Keratinocyte (primary cell): Measurements from ENCODE around the gene CXCR6. TPM values are rescaled to one million over a fixed set of nuclear protein-coding genes. Genes with fewer than 3 reads are reported as not detected.

Experiments
- DNase-seq: peaks from one replicate; pipeline ENCODE4 v3.0.0-alpha.2; 2011; ENCODE audit warnings: low read depth, missing footprints, low spot score
- FAIRE-seq: peaks from 2 replicates; lab custom pipeline; 2011; peaks lifted over from hg19 to GRCh38; lab: Jason Lieb, UNC
- H2AFZ ChIP-seq: 2 replicates; pipeline ENCODE4 v1.6.0; 2012; ENCODE audit warnings: low read length, control low read depth, inconsistent platforms; ENCODE audit not compliant: control insufficient read depth
- H3K27ac ChIP-seq: 2 replicates; pipeline ENCODE4 v1.5.1; 2011; ENCODE audit warnings: low read length; ENCODE audit not compliant: control insufficient read depth, insufficient read depth
- H3K27me3 ChIP-seq: 3 replicates; pipeline ENCODE4 v1.6.0; 2011; ENCODE audit warnings: low read length; ENCODE audit not compliant: control insufficient read depth, insufficient read depth; ENCODE audit errors: extremely low read depth
- H3K36me3 ChIP-seq, 2 experiments: 2 replicates in 1 of 2; 3 replicates in 1 of 2; pipeline ENCODE4 v1.5.1; 2011; ENCODE audit warnings: low read length in 2 of 2, mild to moderate bottlenecking in 1 of 2; ENCODE audit not compliant: control insufficient read depth in 2 of 2, insufficient read depth in 2 of 2; ENCODE audit errors: extremely low read depth in 1 of 2
- H3K4me1 ChIP-seq: 3 replicates; pipeline ENCODE4 v1.5.1; 2011; ENCODE audit warnings: low read length; ENCODE audit not compliant: control insufficient read depth, insufficient read depth; ENCODE audit errors: extremely low read depth
- H3K4me2 ChIP-seq: 3 replicates; pipeline ENCODE4 v1.6.0; 2011; ENCODE audit warnings: low read depth, low read length; ENCODE audit not compliant: control insufficient read depth, insufficient read depth; ENCODE audit errors: extremely low read depth
- H3K4me3 ChIP-seq, 3 experiments: fragments of 200-600 bp in 1 of 3; sonication (generic) in 1 of 3; 2 replicates in 2 of 3; 3 replicates in 1 of 3; pipeline ENCODE4 v1.5.1; 2011 to 2016; ENCODE audit warnings: low read length in 3 of 3, mild to moderate bottlenecking in 3 of 3, control low read depth in 2 of 3, inconsistent platforms in 1 of 3, low read depth in 1 of 3, mixed read lengths in 1 of 3, mixed run types in 1 of 3, moderate library complexity in 1 of 3; ENCODE audit not compliant: control insufficient read depth in 2 of 3, insufficient read depth in 2 of 3; ENCODE audit errors: extremely low read depth in 1 of 3
- H3K79me2 ChIP-seq: 2 replicates; pipeline ENCODE4 v1.6.0; 2012; ENCODE audit warnings: low read length; ENCODE audit not compliant: control insufficient read depth, insufficient read depth
- H3K9ac ChIP-seq: 3 replicates; pipeline ENCODE4 v1.6.0; 2011; ENCODE audit warnings: low read length; ENCODE audit not compliant: control insufficient read depth, insufficient read depth; ENCODE audit errors: extremely low read depth
- H3K9me1 ChIP-seq: 3 replicates; pipeline ENCODE4 v1.6.0; 2011; ENCODE audit warnings: low read length; ENCODE audit not compliant: control insufficient read depth, insufficient read depth; ENCODE audit errors: extremely low read depth
- H3K9me3 ChIP-seq: 2 replicates; pipeline ENCODE4 v1.5.1; 2012; ENCODE audit warnings: low read depth, low read length; ENCODE audit not compliant: control insufficient read depth
- H4K20me1 ChIP-seq: 3 replicates; pipeline ENCODE4 v1.6.0; 2011; ENCODE audit warnings: low read length; ENCODE audit not compliant: control insufficient read depth, insufficient read depth; ENCODE audit errors: extremely low read depth
- EZH2 ChIP-seq: IDR thresholded peaks from one replicate; pipeline ENCODE4 v1.6.1; 2012; ENCODE audit warnings: inconsistent platforms, mild to moderate bottlenecking, low read length, moderate library complexity
- dilution Hi-C: fragments of 300-500 bp; cut with MboI; formaldehyde crosslinking; loops from one replicate; pipeline ENCODE4 v1.7.0; 2020; ENCODE audit warnings: low sequenced_read_pairs; ENCODE audit not compliant: extremely low pct_ligation_motif_present
- polyA plus RNA-seq, 5 experiments: library from polyadenylated mRNA; depleted of rRNA in 3 of 5; stranded (reverse) in 3 of 5; stranded (forward) in 1 of 5; unstranded in 1 of 5; fragments of >200 nt; gene quantifications; 1 replicate in 1 of 5; 2 replicates in 3 of 5; 3 replicates in 1 of 5; pipeline versions ENCODE4 v1.2.1 to v1.2.3, GENCODE V29; 2011 to 2012; ENCODE audit warnings: missing spikeins in 2 of 5, low read depth in 1 of 5, low replicate concordance in 1 of 5
- TF ChIP-seq, protein P1 (sequence below), 3 experiments: IDR thresholded peaks in 1 of 3; conservative IDR thresholded peaks in 1 of 3; optimal IDR thresholded peaks in 1 of 3; 2 replicates in 2 of 3; 3 replicates in 1 of 3; pipeline versions ENCODE3 to v1.5.1; 2011; ENCODE audit warnings: low read length in 3 of 3, mild to moderate bottlenecking in 3 of 3, moderate library complexity in 2 of 3, control low read depth in 1 of 3, inconsistent platforms in 1 of 3; ENCODE audit not compliant: insufficient read depth in 2 of 3; ENCODE audit errors: extremely low read depth in 1 of 3

Gene CXCR6
- polyA plus RNA-seq, 1 donor (not counting 4 experiments of a cell fraction or from before 2014, with no cell fraction given): not detected

DNA sequence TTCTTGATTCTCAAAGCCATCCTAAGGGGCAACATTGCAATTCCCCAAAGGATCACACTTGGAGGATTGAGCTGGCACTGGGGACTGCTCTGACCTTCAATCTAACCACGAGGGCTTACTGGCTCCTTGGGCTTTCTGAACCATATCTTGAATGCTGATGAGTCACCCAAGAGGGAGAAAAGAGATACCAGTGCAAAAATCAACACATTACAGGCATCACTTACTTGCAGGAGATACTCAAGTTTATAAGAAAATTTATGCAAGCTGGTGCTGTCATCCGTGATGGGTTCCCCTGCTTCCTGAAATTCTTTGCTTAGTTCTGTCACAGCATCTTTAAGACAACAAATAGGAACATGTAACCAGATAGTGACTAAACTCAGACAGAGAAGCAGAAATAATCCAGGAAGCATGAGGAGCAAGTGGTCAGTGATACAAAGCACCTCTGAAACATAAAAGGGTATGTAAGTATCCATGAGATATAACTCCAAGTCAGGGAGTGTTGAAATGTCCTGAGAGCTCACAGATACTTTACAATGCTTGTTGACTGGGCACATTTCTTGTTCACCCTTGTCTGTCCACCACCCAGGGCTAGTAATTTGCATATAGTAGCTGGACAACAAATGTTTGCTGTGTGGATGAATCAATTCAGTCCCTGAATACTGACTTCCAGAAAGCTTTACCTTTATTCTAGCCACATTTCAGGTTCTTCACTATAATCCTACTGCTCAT, 38.2 kb downstream of the CXCR6 start:
- Histone ChIP-seq H3K36me3 (peaks cover 9 to 14% of the 10 kb centered on the region in 2 experiments), H3K27ac (no peak overlapping the region), H3K4me3 (no peak overlapping the region), H3K9me3 (no peaks in the 10 kb centered on the region), H3K9me1 (peaks cover 2% of the 10 kb centered on the region), H3K9ac (no peak overlapping the region), H3K4me1 (peaks cover 4% of the 10 kb centered on the region), H3K27me3 (no peaks in the 10 kb centered on the region), H2AFZ (no peak overlapping the region), H3K4me2 (no peak overlapping the region), H3K79me2 (no peaks in the 10 kb centered on the region), H4K20me1 (no peaks in the 10 kb centered on the region)
- dilution Hi-C loops: no loop called here
- TF ChIP-seq EZH2: no peak
- TF ChIP-seq, protein P1, sequence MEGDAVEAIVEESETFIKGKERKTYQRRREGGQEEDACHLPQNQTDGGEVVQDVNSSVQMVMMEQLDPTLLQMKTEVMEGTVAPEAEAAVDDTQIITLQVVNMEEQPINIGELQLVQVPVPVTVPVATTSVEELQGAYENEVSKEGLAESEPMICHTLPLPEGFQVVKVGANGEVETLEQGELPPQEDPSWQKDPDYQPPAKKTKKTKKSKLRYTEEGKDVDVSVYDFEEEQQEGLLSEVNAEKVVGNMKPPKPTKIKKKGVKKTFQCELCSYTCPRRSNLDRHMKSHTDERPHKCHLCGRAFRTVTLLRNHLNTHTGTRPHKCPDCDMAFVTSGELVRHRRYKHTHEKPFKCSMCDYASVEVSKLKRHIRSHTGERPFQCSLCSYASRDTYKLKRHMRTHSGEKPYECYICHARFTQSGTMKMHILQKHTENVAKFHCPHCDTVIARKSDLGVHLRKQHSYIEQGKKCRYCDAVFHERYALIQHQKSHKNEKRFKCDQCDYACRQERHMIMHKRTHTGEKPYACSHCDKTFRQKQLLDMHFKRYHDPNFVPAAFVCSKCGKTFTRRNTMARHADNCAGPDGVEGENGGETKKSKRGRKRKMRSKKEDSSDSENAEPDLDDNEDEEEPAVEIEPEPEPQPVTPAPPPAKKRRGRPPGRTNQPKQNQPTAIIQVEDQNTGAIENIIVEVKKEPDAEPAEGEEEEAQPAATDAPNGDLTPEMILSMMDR (optimal IDR thresholded peaks at IDR 0.05 in 1 of 3, IDR thresholded peaks at IDR 0.05 in 1 of 3, conservative IDR thresholded peaks at IDR 0.05 in 1 of 3; ENCODE audit: extremely low read depth in 1 of 3, insufficient read depth in 2 of 3, low read length in 3 of 3): no peak
- DNase-seq (no peak), FAIRE-seq (no peak)

DNA sequence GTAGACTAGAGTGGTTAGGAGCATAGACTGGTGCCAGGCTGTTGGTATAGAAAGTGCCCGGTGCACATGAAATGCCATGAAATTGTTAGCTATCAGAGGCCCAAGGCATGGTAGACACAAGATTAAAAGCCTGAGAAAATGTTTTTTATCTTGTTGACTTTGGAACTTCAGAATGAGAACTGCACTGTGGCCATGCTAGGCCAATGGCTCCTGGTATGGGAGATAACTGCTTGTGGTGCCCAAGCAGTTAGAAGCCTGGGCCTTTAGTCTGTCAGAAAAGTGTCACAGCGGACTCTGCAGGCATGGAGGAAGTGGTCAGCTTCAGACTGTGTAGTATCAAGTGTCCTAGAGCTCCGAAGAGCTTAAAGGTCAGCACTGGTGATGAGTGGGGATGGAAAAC, 40.5 kb downstream of the CXCR6 start:
- dilution Hi-C loops: no loop called here
- Histone ChIP-seq H3K36me3 (peaks cover 9 to 12% of the 10 kb centered on the region in 2 experiments), H3K9me3 (no peaks in the 10 kb centered on the region), H3K9me1 (peaks cover 2% of the 10 kb centered on the region), H3K4me3 (no peak overlapping the region), H3K27ac (no peak overlapping the region), H3K27me3 (no peaks in the 10 kb centered on the region), H3K4me1 (peaks cover 16% of the 10 kb centered on the region), H3K4me2 (no peak overlapping the region), H3K79me2 (peaks cover 2% of the 10 kb centered on the region), H2AFZ (no peak overlapping the region), H3K9ac (no peak overlapping the region), H4K20me1 (no peaks in the 10 kb centered on the region)
- DNase-seq (no peak), FAIRE-seq (no peak)
- TF ChIP-seq, protein P1 (optimal IDR thresholded peaks at IDR 0.05 in 1 of 3, IDR thresholded peaks at IDR 0.05 in 1 of 3, conservative IDR thresholded peaks at IDR 0.05 in 1 of 3; ENCODE audit: extremely low read depth in 1 of 3, insufficient read depth in 2 of 3, low read length in 3 of 3): no peak
- no peak for TF ChIP-seq EZH2
